TTC549 (cell line): Measurements from ENCODE around the gene SUCLG2.

Experiments
- FAIRE-seq: peaks from 2 replicates; lab custom pipeline; 2012; peaks lifted over from hg19 to GRCh38; lab: Jason Lieb, UNC

The SUCLG2 gene

DNA sequence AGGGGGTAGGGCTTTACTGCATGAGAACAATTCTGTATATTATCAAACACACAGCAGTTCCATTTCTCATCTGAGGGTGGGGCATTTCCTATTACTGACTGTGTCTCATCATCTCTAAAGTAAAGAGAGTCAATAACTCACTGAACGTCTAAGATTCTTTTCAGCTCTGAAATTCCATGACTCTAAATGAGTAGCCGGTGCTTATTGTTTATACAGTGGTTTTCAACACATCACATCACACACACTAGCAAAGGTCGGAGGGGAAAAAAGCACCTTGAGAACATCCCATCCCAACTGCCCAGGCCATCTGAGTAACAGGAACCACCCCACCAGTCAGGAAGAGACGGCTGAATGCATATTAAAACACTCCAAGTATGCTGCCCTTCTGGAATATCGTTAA, 196.0 kb downstream of the SUCLG2 start:
- no peak for FAIRE-seq

DNA sequence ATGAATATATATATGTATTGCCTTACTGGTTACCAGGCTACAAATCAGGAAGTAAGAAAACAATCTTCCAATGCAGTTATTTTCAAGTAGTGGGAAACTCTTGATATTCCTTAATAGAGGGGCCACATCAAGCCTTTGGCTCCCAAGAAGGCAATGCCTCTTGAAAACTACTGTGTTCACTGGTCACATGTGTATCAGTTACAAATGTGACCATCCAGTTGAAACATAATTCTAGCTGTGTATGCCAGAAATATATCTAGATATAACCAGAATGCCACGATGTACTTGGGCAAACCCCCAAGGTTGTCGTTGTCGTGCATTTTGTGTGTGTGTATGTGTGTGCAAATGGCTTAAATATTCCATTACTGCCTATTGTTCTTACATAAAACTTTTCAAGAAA, 200.8 kb downstream of the SUCLG2 start:
- FAIRE-seq: no peak

DNA sequence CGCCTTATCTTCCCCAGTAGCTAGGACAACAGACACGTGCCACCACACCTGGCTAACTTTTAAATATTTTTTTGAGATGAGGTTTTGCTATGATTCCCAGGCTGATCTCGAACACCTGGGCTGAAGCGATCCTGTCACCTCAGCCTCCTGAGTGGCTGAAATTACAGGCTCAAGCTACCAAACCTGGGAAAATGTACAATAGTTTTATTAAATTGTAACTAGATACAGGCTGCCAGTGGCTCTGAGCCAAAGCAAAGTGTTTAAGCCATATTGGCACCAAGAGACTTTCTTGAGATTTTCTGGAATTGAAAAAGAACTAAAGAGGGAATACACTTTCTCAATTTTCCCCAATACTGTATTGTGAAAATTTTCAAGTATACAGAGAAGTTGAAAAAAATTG, 204.3 kb downstream of the SUCLG2 start:
- no peak for FAIRE-seq

DNA sequence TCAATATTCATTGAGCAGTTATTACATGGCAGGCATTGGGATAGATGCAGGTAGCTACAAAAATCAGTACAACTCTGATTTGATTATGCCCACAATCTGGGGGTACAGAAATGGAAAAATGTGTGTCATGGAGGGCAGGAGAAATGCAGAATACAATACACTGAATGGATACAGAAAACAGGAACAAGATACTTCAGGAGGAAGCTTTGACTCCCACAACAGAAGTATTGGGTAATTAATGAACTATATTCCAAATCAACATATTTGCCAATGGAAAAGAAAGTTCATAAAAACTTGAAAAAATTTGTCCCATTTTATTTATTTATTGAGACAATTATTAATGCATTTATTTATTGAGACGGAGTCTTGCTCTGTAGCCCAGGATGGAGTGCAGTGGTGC, 207.0 kb downstream of the SUCLG2 start:
- FAIRE-seq: no peak

DNA sequence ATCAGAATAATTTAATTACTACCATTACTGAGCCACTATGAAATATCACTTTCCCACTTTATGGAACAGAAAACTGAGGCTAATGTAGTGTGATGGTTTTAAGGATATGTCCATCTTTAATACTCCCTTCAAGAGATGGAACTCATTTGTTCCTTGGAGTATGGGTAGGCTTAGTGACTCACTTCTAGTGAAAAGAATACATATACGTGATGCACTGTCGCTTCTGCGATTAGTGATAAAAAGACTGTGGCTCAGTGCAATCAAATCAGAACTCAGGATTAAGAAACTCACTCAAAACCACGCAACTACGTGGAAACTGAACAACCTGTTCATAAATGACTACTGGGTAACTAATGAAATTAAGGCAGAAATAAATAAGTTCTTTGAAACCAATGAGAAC, 216.6 kb downstream of the SUCLG2 start:
- FAIRE-seq: no peak

DNA sequence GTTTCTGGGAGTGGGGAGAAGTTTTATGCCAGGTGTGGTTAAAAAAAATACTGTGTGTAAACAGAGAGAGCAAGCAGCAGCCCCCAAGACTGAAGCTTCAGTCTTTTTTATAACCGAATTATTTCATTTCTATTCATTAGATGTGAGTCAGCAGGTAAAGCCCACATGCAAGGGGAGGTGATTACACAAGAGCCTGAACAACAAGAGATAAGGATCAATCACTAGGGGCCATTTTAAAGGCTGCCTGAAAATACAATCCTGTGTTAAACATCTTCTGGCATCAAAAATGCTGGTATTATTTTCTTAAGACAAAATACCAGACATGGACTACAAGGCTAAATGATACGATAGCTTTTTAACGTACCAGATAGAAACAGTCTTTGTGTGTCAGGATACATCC, 217.3 kb downstream of the SUCLG2 start:
- no peak for FAIRE-seq

DNA sequence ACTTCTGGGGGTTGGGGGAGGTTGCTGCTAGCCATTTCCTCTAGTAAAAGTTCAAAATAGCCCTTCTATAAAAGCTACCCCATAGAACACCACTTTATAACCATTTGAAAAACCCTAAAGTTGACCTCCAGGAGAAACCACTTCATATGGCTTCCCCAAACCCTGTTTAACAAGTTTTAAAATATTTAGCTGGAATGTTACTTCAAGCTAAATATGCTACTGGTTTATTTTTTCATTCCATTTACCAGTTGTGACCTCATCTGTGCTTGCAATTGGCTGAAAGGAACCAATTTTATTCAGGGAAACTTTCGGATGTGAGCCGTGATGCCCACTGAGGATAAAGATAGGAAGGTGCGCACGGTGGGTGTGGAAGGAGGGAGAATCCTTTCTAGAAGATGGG, 221.3 kb downstream of the SUCLG2 start:
- FAIRE-seq: no peak

DNA sequence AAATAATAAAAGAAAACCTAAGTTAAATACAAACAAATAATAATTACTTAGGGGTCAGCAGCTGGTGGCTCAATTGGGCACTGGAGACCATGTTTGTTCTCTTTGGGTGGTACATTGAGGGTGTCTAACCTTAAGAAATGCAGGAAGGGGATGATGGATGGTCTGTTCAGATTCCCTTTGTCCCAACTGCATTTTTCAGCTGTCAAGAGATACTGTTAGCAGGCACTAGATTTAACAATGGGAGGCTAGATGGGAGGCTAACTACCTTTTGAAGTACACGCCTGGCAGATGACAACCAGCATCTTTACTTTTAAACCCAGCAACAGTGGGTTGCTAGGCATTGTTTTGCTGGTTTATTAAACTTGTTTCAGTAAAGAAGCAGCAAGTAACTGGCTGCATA, 222.5 kb downstream of the SUCLG2 start:
- FAIRE-seq: no peak

DNA sequence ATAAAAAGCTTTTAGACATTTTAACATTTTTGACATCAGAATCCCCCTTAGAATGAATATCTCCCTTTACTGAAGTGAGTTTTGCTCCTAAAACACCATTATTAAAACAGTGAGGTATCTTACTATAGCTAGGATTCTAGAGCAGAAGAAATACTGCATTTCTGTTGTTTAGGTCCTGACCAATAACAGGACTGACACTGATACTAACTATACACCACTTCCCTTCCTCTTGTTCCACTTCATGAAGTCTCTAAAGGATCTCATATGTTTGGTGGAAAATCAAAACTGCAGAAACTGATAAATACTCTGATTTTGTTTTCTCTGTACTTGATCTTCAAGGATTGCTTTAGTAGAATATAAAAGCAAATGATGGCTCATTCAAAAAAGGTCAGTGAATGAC, 230.7 kb downstream of the SUCLG2 start:
- no peak for FAIRE-seq

DNA sequence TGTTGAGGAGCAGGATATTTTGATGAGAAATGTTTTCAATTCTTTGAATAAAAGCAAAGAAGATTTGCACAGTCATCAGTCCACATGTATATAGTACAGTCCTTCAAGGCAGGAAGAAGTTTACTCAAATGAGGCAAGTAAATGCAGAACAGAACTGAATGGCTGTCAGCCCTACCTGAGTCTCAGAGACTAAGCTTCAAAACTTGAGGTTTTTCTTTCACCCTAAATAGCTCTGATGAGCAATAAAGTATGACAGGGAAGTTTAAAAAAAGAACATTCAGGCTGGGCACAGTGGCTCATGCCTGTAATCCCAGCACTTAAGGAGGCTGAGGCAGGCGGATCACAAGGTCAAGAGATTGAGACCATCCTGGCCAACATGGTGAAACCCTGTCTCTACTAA, 232.5 kb downstream of the SUCLG2 start:
- FAIRE-seq: no peak

DNA sequence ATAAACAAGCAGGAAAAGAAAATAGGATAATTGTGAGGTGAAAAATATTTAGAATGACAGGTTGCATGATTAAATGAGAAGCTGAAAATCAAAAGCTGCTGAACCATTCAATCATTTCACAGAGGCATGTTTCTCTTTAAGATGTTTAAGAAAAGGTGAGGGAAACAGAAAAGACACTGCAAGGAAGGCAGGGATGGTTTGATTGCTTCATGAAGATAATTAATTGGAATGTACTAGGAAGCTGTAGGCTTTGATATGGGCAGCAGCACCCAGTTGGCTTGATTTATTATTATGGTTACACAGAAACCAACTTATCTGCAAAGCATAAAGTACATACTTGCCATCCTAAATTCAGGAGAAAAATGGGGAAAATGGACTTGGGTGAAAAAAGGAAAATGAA, 234.6 kb downstream of the SUCLG2 start:
- no peak for FAIRE-seq

DNA sequence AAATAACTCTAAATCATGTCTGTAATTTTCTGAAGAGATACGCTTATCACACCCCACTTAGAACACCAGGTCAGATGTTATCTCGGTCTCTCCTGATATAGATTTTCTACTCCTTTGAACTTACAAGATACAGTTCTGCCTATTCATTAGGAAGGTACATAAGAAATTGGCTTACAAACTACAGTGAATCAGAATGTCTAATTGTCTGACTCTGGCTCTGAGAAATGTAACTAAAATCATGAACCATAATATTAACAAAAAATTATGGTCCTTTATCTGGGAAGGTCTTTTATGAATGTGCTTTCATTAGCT, 235.2 kb downstream of the SUCLG2 start:
- FAIRE-seq: no peak

DNA sequence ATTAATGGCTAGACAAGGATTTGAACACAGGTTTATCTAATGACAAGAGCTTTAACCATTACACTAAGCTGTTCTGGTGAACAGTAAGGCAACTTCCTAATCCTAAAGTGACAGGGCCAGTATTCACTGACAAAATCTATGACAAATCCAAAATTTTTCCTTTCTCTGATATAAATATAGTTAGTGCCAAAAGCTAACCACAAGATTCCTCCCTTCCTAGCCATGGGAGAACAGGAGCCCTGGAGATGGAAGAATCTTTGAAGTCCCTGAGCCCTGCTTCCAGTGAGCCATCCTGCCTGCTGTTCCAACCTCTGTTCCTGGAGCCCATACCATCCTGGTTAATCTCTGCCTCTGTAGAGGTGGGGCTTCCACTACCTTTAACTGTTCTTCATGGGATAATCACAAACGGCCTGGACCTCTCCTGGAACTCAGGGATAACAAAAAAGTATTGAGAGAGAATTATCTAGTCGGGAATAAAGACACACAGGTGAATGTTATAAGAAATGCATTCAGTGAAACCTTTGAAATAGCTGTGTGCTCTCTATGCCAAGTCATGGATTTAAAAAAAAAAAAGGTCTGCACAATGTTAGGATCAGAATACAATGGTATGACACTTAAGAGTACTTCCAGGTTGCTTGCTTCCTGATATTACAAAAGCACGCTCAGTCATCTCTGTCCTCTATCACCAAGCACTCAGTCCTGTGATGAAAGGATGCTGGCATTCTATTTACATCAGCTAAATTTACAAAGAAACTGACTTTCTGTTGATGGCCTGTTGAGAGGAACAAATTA, 235.8 kb downstream of the SUCLG2 start:
- FAIRE-seq: no peak

DNA sequence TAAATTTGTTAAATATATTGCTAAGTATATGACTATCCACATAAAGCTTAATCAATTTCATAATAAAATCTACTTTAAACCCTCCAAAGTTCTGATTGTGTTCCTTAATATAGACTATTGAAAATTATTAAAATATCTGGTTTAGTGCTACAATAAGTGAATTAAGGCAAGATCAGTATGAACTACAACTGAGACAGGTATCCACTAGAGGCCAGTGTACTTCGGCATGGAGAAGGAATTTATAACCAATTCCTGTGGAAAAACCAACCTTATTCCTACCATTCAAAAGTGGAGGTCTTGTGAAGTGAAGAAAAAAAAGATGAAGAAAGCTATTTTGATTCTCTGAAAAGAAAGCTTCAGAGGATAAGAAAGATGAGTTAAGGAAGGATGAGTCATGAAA, 237.7 kb downstream of the SUCLG2 start:
- no peak for FAIRE-seq

DNA sequence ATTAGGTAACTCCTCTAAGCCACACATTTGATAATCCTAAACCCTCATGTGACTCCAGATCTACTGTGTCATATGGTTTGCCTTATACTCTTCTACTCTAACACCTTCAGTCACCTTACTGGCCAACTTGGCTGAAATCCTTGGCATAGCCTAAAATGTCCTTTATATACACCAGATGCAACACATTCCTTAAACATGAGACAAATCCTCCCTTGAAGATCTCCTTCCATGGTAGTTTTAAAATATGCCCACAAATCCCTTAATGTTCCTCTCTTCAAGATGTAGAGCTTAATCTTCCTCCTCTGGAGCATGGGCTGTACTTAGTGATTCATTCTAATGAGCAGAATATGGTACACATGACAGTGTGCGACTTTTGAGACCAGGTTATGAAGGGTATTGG, 238.9 kb downstream of the SUCLG2 start:
- FAIRE-seq: no peak

DNA sequence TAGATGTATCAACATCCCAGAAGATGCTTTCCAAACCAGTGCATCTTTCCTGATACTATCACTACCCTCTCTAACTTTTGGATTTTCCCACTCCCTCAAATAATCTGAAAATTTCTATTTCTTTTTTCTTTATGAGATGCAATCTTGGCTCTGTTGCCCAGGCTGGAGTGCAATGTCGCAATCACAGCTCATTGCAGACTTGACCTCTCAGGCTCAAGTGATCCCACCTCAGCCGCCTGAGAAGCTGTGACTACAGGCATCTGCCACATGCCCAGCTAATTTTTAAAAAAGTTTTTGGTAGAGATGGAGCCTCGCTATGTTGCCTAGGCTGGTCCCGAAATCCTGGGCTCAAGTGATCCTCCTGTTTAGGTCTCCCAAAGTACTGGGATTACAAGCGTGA, 239.7 kb downstream of the SUCLG2 start:
- FAIRE-seq: no peak

DNA sequence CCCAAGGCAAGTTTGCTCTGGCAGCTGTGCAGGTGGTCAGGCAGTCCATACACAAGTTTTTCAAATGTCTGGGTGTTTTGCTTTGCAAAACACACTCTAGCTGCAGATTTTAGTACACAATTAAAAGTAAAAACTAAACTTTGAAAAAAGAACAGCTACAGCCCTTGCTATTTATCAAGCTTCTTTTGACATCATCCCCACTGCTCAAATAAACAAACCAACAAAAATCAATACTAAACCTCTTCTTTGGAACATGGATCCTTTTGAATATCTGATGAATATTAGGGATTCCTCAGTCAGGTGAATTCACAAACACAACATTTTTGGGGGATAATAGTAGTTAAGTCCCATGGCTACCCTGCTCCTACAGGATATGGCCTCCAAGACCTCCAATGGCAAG, 249.2 kb downstream of the SUCLG2 start:
- FAIRE-seq: no peak

DNA sequence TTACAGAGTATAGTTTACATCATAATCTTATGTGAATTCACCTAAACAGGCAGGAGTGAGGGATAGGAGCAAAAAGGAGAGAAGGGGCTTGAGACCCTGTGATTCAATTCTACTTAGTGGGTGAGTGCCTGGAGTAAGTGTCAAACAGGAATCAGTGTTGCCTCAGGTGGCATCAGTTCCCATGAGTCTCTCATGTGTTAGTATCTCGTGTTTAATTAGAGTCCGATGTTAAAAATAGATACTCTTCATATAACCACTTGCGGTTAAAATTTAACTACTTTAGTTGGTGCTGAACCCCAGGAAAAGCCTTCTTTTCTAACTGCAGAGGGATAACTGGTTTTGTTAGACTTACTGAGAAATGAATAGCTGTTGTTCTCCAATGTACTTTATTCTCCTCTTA, 251.5 kb downstream of the SUCLG2 start:
- no peak for FAIRE-seq

DNA sequence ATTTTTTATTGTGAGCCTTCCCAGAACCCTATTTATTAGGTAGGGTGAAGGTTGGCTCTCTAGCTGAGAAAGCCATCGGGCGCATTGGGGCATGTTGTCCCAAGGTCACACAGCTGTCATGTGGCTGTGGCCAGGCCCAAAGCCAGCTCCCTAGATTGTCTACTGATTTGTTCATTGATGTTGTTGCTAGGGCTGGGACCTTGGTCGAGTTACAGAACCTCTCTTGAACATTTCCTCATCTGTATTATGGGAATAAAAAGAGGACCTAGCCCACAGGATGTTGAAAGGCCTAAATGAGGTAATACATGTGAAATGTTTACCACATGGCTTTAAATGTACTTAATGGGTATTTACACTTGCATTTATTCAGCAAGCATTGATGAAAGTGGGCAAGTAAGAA, 252.5 kb downstream of the SUCLG2 start:
- FAIRE-seq: no peak

DNA sequence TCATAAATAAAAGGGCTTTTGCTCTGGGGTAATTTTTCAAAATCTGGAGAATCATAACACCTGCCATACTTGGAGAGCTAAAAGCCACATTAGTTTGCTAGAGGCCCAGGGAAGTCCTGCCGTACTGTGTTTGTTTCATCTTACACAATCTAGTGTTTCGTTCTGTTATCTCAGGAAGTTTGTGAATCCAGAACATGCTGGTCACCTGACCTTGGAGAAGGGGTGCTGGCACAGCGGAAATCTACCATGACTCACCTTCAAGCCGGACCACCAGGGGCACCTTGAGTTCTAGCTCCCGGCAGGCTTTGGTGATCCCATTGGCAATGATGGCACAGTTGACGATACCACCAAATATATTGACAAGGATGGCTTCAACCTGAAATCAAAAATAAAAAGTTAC, 253.9 kb downstream of the SUCLG2 start:
- FAIRE-seq: no peak

DNA sequence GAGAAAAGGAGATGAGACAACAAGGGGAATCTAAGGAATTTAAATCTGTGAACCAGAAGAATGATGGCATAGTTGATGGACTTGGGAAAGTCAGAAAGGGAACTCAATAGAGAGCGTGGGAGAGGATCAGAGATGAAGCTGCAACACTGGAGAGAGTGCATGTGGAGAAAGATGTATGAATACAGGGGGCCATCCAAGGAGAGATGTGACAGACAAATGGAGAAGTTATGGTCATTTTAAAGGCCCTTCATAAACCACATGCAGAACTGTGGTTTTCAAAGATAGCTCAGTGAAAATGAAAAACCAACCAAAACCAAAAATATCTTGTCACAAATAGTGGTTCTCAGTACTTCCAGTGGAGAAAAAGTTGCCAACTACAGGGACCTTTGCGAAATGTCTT, 265.2 kb downstream of the SUCLG2 start:
- no peak for FAIRE-seq

DNA sequence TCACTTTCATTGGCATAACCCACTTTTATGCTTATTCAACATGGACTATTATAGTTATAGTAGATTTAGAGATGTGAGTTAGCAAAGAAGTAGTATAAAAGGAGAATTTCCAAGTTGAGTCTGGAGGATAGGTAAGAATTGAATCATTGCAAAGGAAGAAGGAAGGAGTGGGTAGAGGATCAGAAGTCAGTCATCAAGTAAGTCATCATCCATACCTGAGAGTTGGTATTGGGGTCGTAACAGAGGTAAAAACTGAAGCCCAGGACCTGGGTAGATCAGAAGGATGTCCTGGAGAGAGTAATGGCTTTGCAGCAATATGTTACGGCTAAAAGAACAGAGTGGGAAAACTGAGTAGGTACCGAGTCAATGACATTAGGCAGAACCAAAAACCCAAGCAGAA, 265.7 kb downstream of the SUCLG2 start:
- no peak for FAIRE-seq

DNA sequence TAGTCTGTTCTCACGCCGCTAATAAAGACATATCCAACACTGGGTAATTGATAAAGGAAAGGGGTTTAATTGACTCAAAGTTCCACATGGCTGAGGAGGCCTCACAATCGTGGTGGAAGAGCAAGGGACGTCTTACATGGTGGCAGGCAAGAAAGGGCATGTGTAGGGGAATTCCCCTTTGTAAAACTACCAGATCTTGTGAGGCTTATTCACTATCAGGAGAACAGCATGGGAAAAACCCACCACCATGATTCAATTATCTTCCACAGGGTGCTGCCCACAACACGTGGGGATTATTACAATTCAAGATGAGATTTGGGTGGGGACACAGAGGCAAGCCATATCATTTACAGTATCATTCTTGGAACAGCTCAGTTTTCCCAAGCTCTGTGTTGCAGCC, 268.0 kb downstream of the SUCLG2 start:
- FAIRE-seq: no peak

DNA sequence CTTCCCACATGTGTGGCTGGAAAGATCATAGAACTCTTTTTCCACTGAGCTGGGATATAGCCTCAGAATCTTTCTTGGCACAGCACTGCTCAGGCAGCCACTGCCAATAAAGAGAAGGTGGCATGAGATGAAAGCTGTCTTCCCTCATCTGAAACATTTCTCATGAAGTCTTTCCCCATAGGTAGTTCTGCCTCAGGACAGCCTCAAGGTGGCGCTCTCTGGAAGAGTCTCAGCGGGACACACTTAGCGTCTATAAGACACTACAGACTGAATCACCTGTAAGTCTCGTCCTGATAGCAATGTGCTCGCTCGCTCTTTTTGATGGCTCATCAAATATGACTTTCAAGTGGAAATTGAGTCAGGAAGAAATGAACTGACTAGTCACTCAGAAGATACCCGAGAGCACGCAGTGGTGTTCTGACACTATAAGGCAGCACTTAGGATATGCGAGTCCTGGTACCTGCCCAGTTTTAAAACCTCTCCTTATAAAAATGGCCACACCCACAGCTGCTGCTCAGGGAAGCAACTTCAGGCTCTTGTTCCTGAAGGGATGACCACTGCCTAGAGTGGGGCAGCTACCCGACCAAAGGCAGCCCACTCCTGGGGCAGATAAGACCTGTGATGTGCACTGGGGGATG, 269.5 kb downstream of the SUCLG2 start:
- no peak for FAIRE-seq

DNA sequence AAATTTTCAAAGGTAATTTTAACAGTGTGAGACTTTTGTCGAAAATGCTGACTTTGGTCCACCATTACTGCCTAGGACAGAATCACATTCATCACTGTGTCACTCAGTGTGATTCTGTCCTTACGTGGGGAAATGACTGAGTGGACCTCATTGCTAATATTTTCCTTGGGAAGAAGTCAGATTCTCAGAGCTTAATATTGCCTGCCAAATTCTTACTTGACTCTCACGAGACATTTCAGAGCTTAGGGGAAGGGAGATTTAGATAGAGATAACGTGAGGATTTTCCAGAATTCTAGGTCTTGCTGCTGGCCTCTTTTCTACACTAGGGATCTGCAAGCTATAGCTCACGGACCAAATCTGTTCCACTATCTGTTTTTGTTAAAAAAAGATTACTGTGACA, 270.4 kb downstream of the SUCLG2 start:
- no peak for FAIRE-seq
